HG03558 (cell line): Measurements from ENCODE around the gene SYAP1.
A peak's percentile ranks its signal among the peaks of the same experiment; 100 is the strongest.
"Not testable (repeated sequence)": the region's sequence is repeated elsewhere in the genome, so short reads cannot be mapped to it uniquely, and the experiment has no call there.

Experiments used
- ATAC-seq: cut with Tn5 transposase; IDR thresholded peaks from one replicate; pipeline ENCODE4 v1.9.1; 2021; ENCODE audit warnings: moderate number of reproducible peaks; ENCODE audit not compliant: unreplicated experiment; ENCODE audit errors: extremely low read depth

The SYAP1 gene

GRCh38 chrX:16772460-16772859 lies 53.0 kb downstream of the SYAP1 start:
- no peak for ATAC-seq

GRCh38 chrX:16774746-16775145 lies 55.3 kb downstream of the SYAP1 start:
- ATAC-seq, result no peak

- ATAC-seq, result no peak
Observed at GRCh38 chrX:16778545-16778944, 59.1 kb downstream of the SYAP1 start.

GRCh38 chrX:16778993-16779392 lies 59.6 kb downstream of the SYAP1 start:
- ATAC-seq, result no peak

GRCh38 chrX:16779815-16780214 lies 60.4 kb downstream of the SYAP1 start:
- not testable (repeated sequence) for ATAC-seq

GRCh38 chrX:16783452-16783851 lies 64.0 kb downstream of the SYAP1 start:
- no peak for ATAC-seq

- not testable (repeated sequence) for ATAC-seq
Observed at GRCh38 chrX:16784440-16784839, 65.0 kb downstream of the SYAP1 start.

- no peak for ATAC-seq
Observed at GRCh38 chrX:16785247-16786138, 66.1 kb downstream of the SYAP1 start.

- ATAC-seq, result peak; percentile 99
Observed at GRCh38 chrX:16786139-16786790, 66.9 kb downstream of the SYAP1 start, which contains the start of gene TXLNG. Gene TXLNG (plus strand): TSS chrX:16786466. CDS start chrX:16786488, 22 bp downstream.

GRCh38 chrX:16786791-16787735 lies 67.7 kb downstream of the SYAP1 start:
- ATAC-seq, result no peak

GRCh38 chrX:16788477-16788876 lies 69.1 kb downstream of the SYAP1 start:
- no peak for ATAC-seq

GRCh38 chrX:16796298-16796697 lies 76.9 kb downstream of the SYAP1 start:
- ATAC-seq, result no peak

- ATAC-seq, result no peak
Observed at GRCh38 chrX:16797358-16797757, 77.9 kb downstream of the SYAP1 start.

- ATAC-seq, result no peak
Observed at GRCh38 chrX:16797841-16798240, 78.4 kb downstream of the SYAP1 start.

GRCh38 chrX:16804923-16805464 lies 85.6 kb downstream of the SYAP1 start:
- ATAC-seq, result no peak

- no peak for ATAC-seq
Observed at GRCh38 chrX:16807548-16807947, 88.1 kb downstream of the SYAP1 start.

GRCh38 chrX:16807976-16808542 lies 88.6 kb downstream of the SYAP1 start:
- no peak for ATAC-seq

GRCh38 chrX:16814597-16814996 lies 95.2 kb downstream of the SYAP1 start:
- ATAC-seq, result no peak
